Measurements from ENCODE around the gene DNAH7.

DNA sequence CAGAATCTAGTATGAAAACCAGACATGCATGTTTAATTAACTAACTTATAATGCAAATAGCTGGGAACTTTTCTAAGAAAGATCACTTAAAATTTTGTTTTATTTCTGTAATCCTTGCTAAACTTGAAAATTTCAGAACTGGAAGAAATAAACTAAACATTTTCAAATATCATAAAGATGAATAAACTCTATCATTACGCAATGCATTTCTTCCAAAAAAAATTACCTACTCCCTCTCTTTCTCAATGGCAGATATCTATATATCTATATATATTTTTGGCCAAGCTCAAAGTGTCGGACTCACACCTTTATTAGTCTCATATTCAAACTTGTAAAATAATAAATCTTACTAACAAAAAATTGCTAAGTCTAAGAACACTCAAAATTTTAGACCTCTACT lies 253.6 kb downstream of the DNAH7 start:
- TF ChIP-seq, protein P1, sequence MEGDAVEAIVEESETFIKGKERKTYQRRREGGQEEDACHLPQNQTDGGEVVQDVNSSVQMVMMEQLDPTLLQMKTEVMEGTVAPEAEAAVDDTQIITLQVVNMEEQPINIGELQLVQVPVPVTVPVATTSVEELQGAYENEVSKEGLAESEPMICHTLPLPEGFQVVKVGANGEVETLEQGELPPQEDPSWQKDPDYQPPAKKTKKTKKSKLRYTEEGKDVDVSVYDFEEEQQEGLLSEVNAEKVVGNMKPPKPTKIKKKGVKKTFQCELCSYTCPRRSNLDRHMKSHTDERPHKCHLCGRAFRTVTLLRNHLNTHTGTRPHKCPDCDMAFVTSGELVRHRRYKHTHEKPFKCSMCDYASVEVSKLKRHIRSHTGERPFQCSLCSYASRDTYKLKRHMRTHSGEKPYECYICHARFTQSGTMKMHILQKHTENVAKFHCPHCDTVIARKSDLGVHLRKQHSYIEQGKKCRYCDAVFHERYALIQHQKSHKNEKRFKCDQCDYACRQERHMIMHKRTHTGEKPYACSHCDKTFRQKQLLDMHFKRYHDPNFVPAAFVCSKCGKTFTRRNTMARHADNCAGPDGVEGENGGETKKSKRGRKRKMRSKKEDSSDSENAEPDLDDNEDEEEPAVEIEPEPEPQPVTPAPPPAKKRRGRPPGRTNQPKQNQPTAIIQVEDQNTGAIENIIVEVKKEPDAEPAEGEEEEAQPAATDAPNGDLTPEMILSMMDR (IDR thresholded peaks at IDR 0.05) = no peak
- no peak for TF ChIP-seq POLR2A (IDR thresholded peaks at IDR 0.05)
- TF ChIP-seq EP300 (IDR thresholded peaks at IDR 0.05) = no peak
- no peak for TF ChIP-seq POLR2AphosphoS5 (IDR thresholded peaks at IDR 0.05)
